ENCODE results near the gene FCRL1. TPM values are rescaled to one million over a fixed set of nuclear protein-coding genes. Genes with fewer than 3 reads are reported as not detected.

The FCRL1 gene
- polyA plus RNA-seq, 1 of the 3 experiments (the other 2 are of a cell fraction), result not detected

- ChIA-PET CTCF (no interaction called here), POLR2A (no interaction called here)
- Histone ChIP-seq H3K36me3 (replicated peaks in 1 of 2; ENCODE audit: control insufficient read depth in 1 of 2, insufficient read depth in 2 of 2, low read length in 1 of 2) (no peaks in the 10 kb centered on the region), H3K27me3 (ENCODE audit: insufficient read depth) (no peaks in the 10 kb centered on the region), H3K9me2 (no peaks in the 10 kb centered on the region), H4K20me1 (ENCODE audit: insufficient read depth) (no peaks in the 10 kb centered on the region), H3K79me2 (ENCODE audit: insufficient read depth) (no peaks in the 10 kb centered on the region), H3K27ac (ENCODE audit: low read depth in 2 of 2, low read length in 1 of 2) (no peak overlapping the region), H3K9ac (no peak overlapping the region), H2AFZ (ENCODE audit: low read depth) (no peak overlapping the region), H3K4me2 (no peak overlapping the region), H3K4me3 (ENCODE audit: low read depth in 2 of 2, low read length in 1 of 2) (no peak overlapping the region), H3K4me1 (ENCODE audit: control insufficient read depth in 1 of 2, insufficient read depth in 2 of 2, low read depth in 1 of 2, low read length in 1 of 2) (no peaks in the 10 kb centered on the region), H3K9me3 (no peaks in the 10 kb centered on the region), H3F3A (replicated peaks; ENCODE audit: insufficient read depth) (no peaks in the 10 kb centered on the region)
- TF ChIP-seq TCF12 (IDR thresholded peaks at IDR 0.05) (no peak), PBX3 (IDR thresholded peaks at IDR 0.05) (no peak)
- no peak for DNase-seq
- 0% methylated on average over 1 of the region's 1 CpG for WGBS (ENCODE audit: low lambda C conversion rate)
Measured at GRCh38 chr1:157785248-157785647, 34.7 kb downstream of the FCRL1 start.

- ChIA-PET CTCF (no interaction called here), POLR2A (no interaction called here)
- H3K27ac ChIP-seq (ENCODE audit: low read depth in 2 of 2, low read length in 1 of 2), result no peak overlapping the region
- H3K79me2 ChIP-seq (ENCODE audit: insufficient read depth), result no peaks in the 10 kb centered on the region
- no peaks in the 10 kb centered on the region for H3K9me2 ChIP-seq
- H3K36me3 ChIP-seq (replicated peaks in 1 of 2; ENCODE audit: control insufficient read depth in 1 of 2, insufficient read depth in 2 of 2, low read length in 1 of 2), result no peaks in the 10 kb centered on the region
- H3K4me3 ChIP-seq (ENCODE audit: low read depth in 2 of 2, low read length in 1 of 2), result no peak overlapping the region
- no peak for TF ChIP-seq USF1 (IDR thresholded peaks at IDR 0.05; ENCODE audit: borderline replicate concordance, low read depth)
- no peak for TF ChIP-seq ELF1 (IDR thresholded peaks at IDR 0.05)
- no peak for TF ChIP-seq SMC3 (IDR thresholded peaks at IDR 0.05; ENCODE audit: low read depth, low read length)
- TF ChIP-seq TAF1 (IDR thresholded peaks at IDR 0.05; ENCODE audit: borderline replicate concordance, low read depth, low read length), result no peak
- H3K9me3 ChIP-seq, result no peaks in the 10 kb centered on the region
- no peaks in the 10 kb centered on the region for H3K27me3 ChIP-seq (ENCODE audit: insufficient read depth)
- WGBS (ENCODE audit: low lambda C conversion rate), result 1% methylated on average over 3 of the region's 3 CpGs
- no peaks in the 10 kb centered on the region for H4K20me1 ChIP-seq (ENCODE audit: insufficient read depth)
- no peak overlapping the region for H3K9ac ChIP-seq
- no peak overlapping the region for H2AFZ ChIP-seq (ENCODE audit: low read depth)
- H3F3A ChIP-seq (replicated peaks; ENCODE audit: insufficient read depth), result no peaks in the 10 kb centered on the region
- no peak for DNase-seq
- H3K4me2 ChIP-seq, result no peak overlapping the region
- H3K4me1 ChIP-seq (ENCODE audit: control insufficient read depth in 1 of 2, insufficient read depth in 2 of 2, low read depth in 1 of 2, low read length in 1 of 2), result no peaks in the 10 kb centered on the region
Measured at GRCh38 chr1:157784801-157785200, 35.1 kb downstream of the FCRL1 start.

- WGBS (ENCODE audit: low lambda C conversion rate), result 10% methylated on average over 1 of the region's 1 CpG
- Histone ChIP-seq H3K4me2 (no peak overlapping the region), H3K79me2 (ENCODE audit: insufficient read depth) (no peaks in the 10 kb centered on the region), H3K27me3 (ENCODE audit: insufficient read depth) (no peaks in the 10 kb centered on the region), H3F3A (replicated peaks; ENCODE audit: insufficient read depth) (no peaks in the 10 kb centered on the region), H3K27ac (ENCODE audit: low read depth in 2 of 2, low read length in 1 of 2) (no peak overlapping the region), H3K9me2 (no peaks in the 10 kb centered on the region), H2AFZ (ENCODE audit: low read depth) (no peak overlapping the region), H3K4me3 (ENCODE audit: low read depth in 2 of 2, low read length in 1 of 2) (no peak overlapping the region), H3K4me1 (ENCODE audit: control insufficient read depth in 1 of 2, insufficient read depth in 2 of 2, low read depth in 1 of 2, low read length in 1 of 2) (no peaks in the 10 kb centered on the region), H4K20me1 (ENCODE audit: insufficient read depth) (no peaks in the 10 kb centered on the region), H3K9me3 (no peaks in the 10 kb centered on the region), H3K9ac (no peak overlapping the region), H3K36me3 (replicated peaks in 1 of 2; ENCODE audit: control insufficient read depth in 1 of 2, insufficient read depth in 2 of 2, low read length in 1 of 2) (no peaks in the 10 kb centered on the region)
- CTCF ChIA-PET, result no interaction called here
- TF ChIP-seq CHD2 (IDR thresholded peaks at IDR 0.05; ENCODE audit: low read length, partially characterized antibody) (no peak), RCOR1 (IDR thresholded peaks at IDR 0.05; ENCODE audit: low read length) (no peak), MXI1 (IDR thresholded peaks at IDR 0.05; ENCODE audit: low read depth, low read length) (no peak), TEAD4 (IDR thresholded peaks at IDR 0.05; ENCODE audit: borderline replicate concordance, insufficient read depth) (no peak), USF1 (IDR thresholded peaks at IDR 0.05; ENCODE audit: borderline replicate concordance, low read depth) (no peak)
- POLR2A ChIA-PET, result no interaction called here
- no peak for DNase-seq
Measured at GRCh38 chr1:157782931-157783330, 37.0 kb downstream of the FCRL1 start.
